Measurements from ENCODE around the gene P2RX1.
"Not testable (repeated sequence)": the region's sequence is repeated elsewhere in the genome, so short reads cannot be mapped to it uniquely, and the experiment has no call there.

Gene P2RX1

GRCh38 chr17:3956983-3957382, 40.7 kb upstream of the P2RX1 start:
- no peaks in the 10 kb centered on the region for H3K9me3 Mint-ChIP-seq
- DNase-seq = no peak
- CTCF ChIA-PET = interaction anchor here (0.6 to 1.2 kb wide), 2 partner anchors 44 to 1493 kb away, joined by 3 read pairs; no protein-coding TSS in a partner anchor
- no peak overlapping the region for H3K27ac Mint-ChIP-seq
- H3K4me3 Mint-ChIP-seq = no peak overlapping the region
- H3K36me3 Mint-ChIP-seq = peaks cover 50% of the 10 kb centered on the region
- peaks cover 42% of the 10 kb centered on the region for H3K4me1 Mint-ChIP-seq
- no peaks in the 10 kb centered on the region for H3K27me3 Mint-ChIP-seq

GRCh38 chr17:3956327-3956957, 40.2 kb upstream of the P2RX1 start:
- Mint-ChIP-seq H3K4me3 (no peak overlapping the region), H3K9me3 (no peaks in the 10 kb centered on the region), H3K27me3 (no peaks in the 10 kb centered on the region), H3K4me1 (peaks cover 37% of the 10 kb centered on the region), H3K27ac (no peak overlapping the region), H3K36me3 (peaks cover 48% of the 10 kb centered on the region)
- CTCF ChIA-PET = interaction anchor here (0.6 to 1.2 kb wide), 3 partner anchors 43 to 1492 kb away, joined by 3 read pairs; no protein-coding TSS in a partner anchor
- no peak for DNase-seq

GRCh38 chr17:3955673-3955988, 39.4 kb upstream of the P2RX1 start:
- DNase-seq = no peak
- no peak overlapping the region for H3K4me3 Mint-ChIP-seq
- H3K36me3 Mint-ChIP-seq = peaks cover 42% of the 10 kb centered on the region
- H3K4me1 Mint-ChIP-seq = peaks cover 29% of the 10 kb centered on the region
- CTCF ChIA-PET = no interaction called here
- no peaks in the 10 kb centered on the region for H3K27me3 Mint-ChIP-seq
- H3K27ac Mint-ChIP-seq = no peak overlapping the region
- H3K9me3 Mint-ChIP-seq = no peaks in the 10 kb centered on the region

- peaks cover 41% of the 10 kb centered on the region for H3K36me3 Mint-ChIP-seq
- H3K27ac Mint-ChIP-seq = no peak overlapping the region
- H3K9me3 Mint-ChIP-seq = no peaks in the 10 kb centered on the region
- no peak for DNase-seq
- peaks cover 23% of the 10 kb centered on the region for H3K4me1 Mint-ChIP-seq
- H3K4me3 Mint-ChIP-seq = no peak overlapping the region
- CTCF ChIA-PET = no interaction called here
- H3K27me3 Mint-ChIP-seq = no peaks in the 10 kb centered on the region
Observed at GRCh38 chr17:3954976-3955672, 38.9 kb upstream of the P2RX1 start.

GRCh38 chr17:3954086-3954485, 37.8 kb upstream of the P2RX1 start:
- H3K36me3 Mint-ChIP-seq = peaks cover 40% of the 10 kb centered on the region
- peaks cover 14% of the 10 kb centered on the region for H3K4me1 Mint-ChIP-seq
- H3K27me3 Mint-ChIP-seq = no peaks in the 10 kb centered on the region

DNA sequence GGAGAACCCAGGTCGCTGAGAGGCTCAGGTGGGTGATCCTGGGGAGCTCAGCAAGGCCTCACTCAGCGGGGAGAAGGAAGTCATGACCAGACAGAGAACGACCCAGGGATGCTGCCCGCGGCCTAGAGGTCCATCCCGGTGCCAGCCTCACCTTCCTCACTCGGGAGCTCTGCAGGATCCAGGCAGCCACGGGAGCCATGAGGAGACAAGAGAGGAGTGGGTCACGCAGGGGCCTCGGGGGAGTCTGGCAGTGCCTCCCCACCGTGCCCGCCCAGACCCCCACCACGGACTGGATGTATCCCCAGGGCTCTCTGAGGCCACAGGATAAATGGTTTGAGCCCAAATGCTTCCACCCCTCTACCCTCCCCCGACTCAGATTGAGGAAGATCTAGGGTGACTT, 37.3 kb upstream of the P2RX1 start:
- Mint-ChIP-seq H3K36me3 (peaks cover 41% of the 10 kb centered on the region), H3K9me3 (no peaks in the 10 kb centered on the region), H3K4me3 (no peak overlapping the region), H3K27me3 (no peaks in the 10 kb centered on the region), H3K27ac (no peak overlapping the region), H3K4me1 (peaks cover 14% of the 10 kb centered on the region)
- CTCF ChIA-PET = interaction anchor here (1.5 kb wide), 1 partner anchor 40 kb away, joined by 4 read pairs; no protein-coding TSS in a partner anchor
- DNase-seq = no peak

More at GRCh38 chr17:3954086-3954485, 37.8 kb upstream of the P2RX1 start:
- DNase-seq = no peak
- Mint-ChIP-seq H3K4me3 (no peak overlapping the region), H3K9me3 (no peaks in the 10 kb centered on the region), H3K27ac (no peak overlapping the region)
- CTCF ChIA-PET = interaction anchor here (1.5 kb wide), 1 partner anchor 40 kb away, joined by 4 read pairs; no protein-coding TSS in a partner anchor

- H3K4me1 Mint-ChIP-seq = peaks cover 9% of the 10 kb centered on the region
- H3K36me3 Mint-ChIP-seq = peaks cover 37% of the 10 kb centered on the region
- CTCF ChIA-PET = interaction anchor here (1.5 kb wide), 1 partner anchor 39 kb away, joined by 4 read pairs; no protein-coding TSS in a partner anchor
- no peaks in the 10 kb centered on the region for H3K27me3 Mint-ChIP-seq
- no peak for DNase-seq
- no peaks in the 10 kb centered on the region for H3K9me3 Mint-ChIP-seq
- no peak overlapping the region for H3K27ac Mint-ChIP-seq
- no peak overlapping the region for H3K4me3 Mint-ChIP-seq
Observed at GRCh38 chr17:3952186-3952585, 35.9 kb upstream of the P2RX1 start.

GRCh38 chr17:3951420-3951819, 35.2 kb upstream of the P2RX1 start:
- Mint-ChIP-seq H3K36me3 (peaks cover 31% of the 10 kb centered on the region), H3K27me3 (no peaks in the 10 kb centered on the region), H3K9me3 (no peaks in the 10 kb centered on the region), H3K4me3 (no peak overlapping the region), H3K4me1 (peaks cover 2% of the 10 kb centered on the region), H3K27ac (no peak overlapping the region)
- CTCF ChIA-PET = no interaction called here
- DNase-seq = no peak

DNA sequence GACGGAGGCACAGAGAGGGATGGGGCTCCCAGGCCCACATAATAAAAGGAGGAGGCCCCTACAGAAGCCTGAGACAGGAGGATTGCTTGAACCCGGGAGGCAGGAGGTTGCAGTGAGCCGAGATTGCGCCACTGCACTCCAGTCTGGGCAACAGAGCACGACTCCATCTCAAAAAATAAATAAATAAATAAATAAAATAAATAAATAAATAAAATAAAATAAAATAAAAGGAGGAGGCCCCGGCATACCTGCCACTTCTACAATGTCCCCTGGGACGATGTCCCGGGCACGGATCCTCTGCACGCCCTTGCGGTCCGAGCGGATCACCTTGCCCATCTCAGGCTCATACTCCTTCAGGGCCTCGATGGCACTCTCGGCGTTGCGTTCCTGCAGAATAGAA, 34.7 kb upstream of the P2RX1 start:
- DNase-seq = no peak
- Mint-ChIP-seq H3K4me3 (no peak overlapping the region), H3K9me3 (no peaks in the 10 kb centered on the region), H3K27me3 (no peaks in the 10 kb centered on the region), H3K36me3 (peaks cover 31% of the 10 kb centered on the region), H3K27ac (no peak overlapping the region), H3K4me1 (peaks cover 2% of the 10 kb centered on the region)
- CTCF ChIA-PET = no interaction called here

DNA sequence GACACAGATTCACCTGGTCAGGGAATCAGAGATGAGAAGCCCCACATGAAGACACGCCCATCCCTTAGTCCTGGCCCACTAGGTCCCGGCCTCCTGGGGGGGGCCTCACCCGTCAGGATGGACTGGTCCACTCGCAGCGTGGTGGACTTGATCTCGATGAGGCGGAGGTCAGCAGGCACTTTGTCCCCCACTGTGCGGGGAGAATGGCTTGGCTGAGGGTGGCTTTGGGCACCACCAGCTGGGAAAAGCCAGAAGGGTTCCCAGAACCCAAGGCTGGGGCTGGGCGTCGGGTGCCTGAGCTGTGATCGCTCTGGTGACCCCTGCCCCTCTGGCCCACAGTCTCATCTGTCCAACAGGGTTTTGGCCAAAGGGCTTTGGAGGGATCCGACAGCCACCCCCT, 34.3 kb upstream of the P2RX1 start:
- Mint-ChIP-seq H3K4me3 (no peak overlapping the region), H3K27ac (no peak overlapping the region), H3K9me3 (peaks cover 2% of the 10 kb centered on the region), H3K4me1 (peaks cover 2% of the 10 kb centered on the region), H3K36me3 (peaks cover 33% of the 10 kb centered on the region), H3K27me3 (no peaks in the 10 kb centered on the region)
- DNase-seq = no peak
- CTCF ChIA-PET = no interaction called here

GRCh38 chr17:3949418-3949817, 33.2 kb upstream of the P2RX1 start:
- Mint-ChIP-seq H3K4me3 (no peak overlapping the region), H3K9me3 (peaks cover 3% of the 10 kb centered on the region), H3K27ac (no peak overlapping the region), H3K4me1 (peaks cover 2% of the 10 kb centered on the region), H3K36me3 (peaks cover 38% of the 10 kb centered on the region), H3K27me3 (no peaks in the 10 kb centered on the region)
- DNase-seq = no peak
- CTCF ChIA-PET = interaction anchor here (0.6 kb wide), 2 partner anchors 14 to 475 kb away, joined by 3 to 4 read pairs; no protein-coding TSS in a partner anchor

DNA sequence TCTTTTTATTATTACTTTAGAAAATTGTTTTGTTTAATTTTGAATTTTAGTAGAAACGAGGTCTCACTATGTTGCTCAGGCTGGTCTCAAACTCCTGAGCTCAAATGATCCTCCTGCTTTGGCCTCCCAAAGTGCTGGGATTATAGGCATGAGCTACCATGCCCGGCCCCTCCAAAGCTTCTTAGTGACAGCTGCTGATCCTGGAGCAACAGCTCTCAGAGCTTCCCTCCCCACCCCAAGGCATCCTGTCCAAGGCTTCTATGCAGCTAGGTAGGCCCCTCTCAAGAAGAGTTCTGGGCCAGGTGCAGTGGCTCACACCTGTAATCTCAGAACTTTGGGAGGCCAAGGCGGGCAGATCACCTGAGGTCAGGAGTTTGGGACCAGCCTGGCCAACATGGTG, 32.3 kb upstream of the P2RX1 start:
- H3K4me1 Mint-ChIP-seq, H3K4me3 Mint-ChIP-seq, DNase-seq, H3K9me3 Mint-ChIP-seq, H3K27me3 Mint-ChIP-seq: not testable (repeated sequence)
- H3K27ac Mint-ChIP-seq = peak overlapping the region; percentile 24
- peaks cover 46% of the 10 kb centered on the region for H3K36me3 Mint-ChIP-seq
- CTCF ChIA-PET = interaction anchor here (0.6 kb wide), 1 partner anchor 13 kb away, joined by 4 read pairs; no protein-coding TSS in a partner anchor

GRCh38 chr17:3947318-3947810, 31.1 kb upstream of the P2RX1 start:
- H3K36me3 Mint-ChIP-seq = peaks cover 52% of the 10 kb centered on the region
- peaks cover 2% of the 10 kb centered on the region for H3K4me1 Mint-ChIP-seq
- no peaks in the 10 kb centered on the region for H3K27me3 Mint-ChIP-seq
- H3K9me3 Mint-ChIP-seq = peaks cover 3% of the 10 kb centered on the region
- no peak for DNase-seq
- CTCF ChIA-PET = no interaction called here
- no peak overlapping the region for H3K27ac Mint-ChIP-seq
- H3K4me3 Mint-ChIP-seq = no peak overlapping the region

DNA sequence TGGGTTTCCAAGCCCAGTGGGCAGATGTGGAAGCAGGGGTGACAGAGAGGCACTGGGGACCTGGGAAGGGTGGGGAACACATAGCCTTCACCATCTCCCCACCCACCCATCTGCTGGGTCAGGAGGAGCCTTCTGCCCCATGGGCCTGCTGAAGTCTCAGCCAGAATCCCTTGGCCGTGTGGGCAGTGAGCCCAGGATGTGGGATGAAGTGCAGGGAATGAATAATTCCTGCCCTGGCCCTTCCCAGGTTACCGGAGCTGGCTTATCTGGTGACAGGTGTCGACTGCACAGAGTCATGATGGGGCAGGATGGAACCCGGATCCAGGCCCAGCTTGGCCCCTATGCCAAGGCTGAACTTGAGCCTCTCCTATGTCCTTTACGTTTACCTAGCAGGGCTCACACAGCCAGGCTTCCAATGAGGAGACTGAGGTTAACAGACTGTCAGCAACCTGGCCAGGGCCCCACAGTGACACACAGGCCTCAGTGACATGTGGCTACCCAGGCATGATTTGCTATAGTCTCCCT, 30.5 kb upstream of the P2RX1 start:
- CTCF ChIA-PET = no interaction called here
- Mint-ChIP-seq H3K27ac (no peak overlapping the region), H3K36me3 (peaks cover 50% of the 10 kb centered on the region), H3K4me1 (peaks cover 2% of the 10 kb centered on the region), H3K4me3 (no peak overlapping the region), H3K27me3 (no peaks in the 10 kb centered on the region), H3K9me3 (peaks cover 3% of the 10 kb centered on the region)
- DNase-seq = no peak
